PC-3 (cell line): ENCODE data around the gene RYR2.

ENCODE experiments used
- EZH2 ChIP-seq: fragments of 300-600 bp; sonication (generic); IDR thresholded peaks from one replicate; pipeline ENCODE4 v1.6.1; 2017; ENCODE audit warnings: antibody characterized with exemption, mild to moderate bottlenecking, low read length; ENCODE audit not compliant: unreplicated experiment
- TF ChIP-seq, protein P1 (sequence below): fragments of 300-600 bp; sonication (generic); conservative IDR thresholded peaks from 2 replicates; pipeline ENCODE4 v1.5.1; 2017; ENCODE audit warnings: antibody characterized with exemption, low read depth, mild to moderate bottlenecking, low read length

DNA sequence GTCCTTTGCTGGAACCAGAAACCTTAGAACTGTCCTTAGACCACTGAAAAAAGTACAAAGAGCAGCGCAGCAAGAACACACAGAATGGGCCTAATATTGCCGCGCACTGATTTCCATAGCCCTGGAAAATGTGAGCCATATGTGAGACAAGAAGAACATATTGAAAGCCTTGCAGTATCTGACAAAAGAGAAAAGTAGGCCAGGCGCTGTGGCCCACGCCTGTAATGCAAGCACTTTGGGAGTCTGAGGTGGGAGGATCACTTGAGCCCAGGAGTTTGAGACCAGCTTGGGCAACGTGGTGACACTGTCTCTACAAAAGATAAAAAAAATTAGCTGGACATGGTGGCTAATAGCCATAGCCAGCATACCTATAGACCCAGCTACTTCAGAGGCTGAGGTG, 300.7 kb downstream of the RYR2 start:
- TF ChIP-seq, protein P1, sequence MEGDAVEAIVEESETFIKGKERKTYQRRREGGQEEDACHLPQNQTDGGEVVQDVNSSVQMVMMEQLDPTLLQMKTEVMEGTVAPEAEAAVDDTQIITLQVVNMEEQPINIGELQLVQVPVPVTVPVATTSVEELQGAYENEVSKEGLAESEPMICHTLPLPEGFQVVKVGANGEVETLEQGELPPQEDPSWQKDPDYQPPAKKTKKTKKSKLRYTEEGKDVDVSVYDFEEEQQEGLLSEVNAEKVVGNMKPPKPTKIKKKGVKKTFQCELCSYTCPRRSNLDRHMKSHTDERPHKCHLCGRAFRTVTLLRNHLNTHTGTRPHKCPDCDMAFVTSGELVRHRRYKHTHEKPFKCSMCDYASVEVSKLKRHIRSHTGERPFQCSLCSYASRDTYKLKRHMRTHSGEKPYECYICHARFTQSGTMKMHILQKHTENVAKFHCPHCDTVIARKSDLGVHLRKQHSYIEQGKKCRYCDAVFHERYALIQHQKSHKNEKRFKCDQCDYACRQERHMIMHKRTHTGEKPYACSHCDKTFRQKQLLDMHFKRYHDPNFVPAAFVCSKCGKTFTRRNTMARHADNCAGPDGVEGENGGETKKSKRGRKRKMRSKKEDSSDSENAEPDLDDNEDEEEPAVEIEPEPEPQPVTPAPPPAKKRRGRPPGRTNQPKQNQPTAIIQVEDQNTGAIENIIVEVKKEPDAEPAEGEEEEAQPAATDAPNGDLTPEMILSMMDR = no peak
- TF ChIP-seq EZH2 = no peak
